Right hindlimb (tissue), 1 donor: ENCODE data around the gene NPHP1.
"Not testable (repeated sequence)": the region's sequence is repeated elsewhere in the genome, so short reads cannot be mapped to it uniquely, and the experiment has no call there.

Source experiments
- DNase-seq: peaks from one replicate; pipeline ENCODE4 v3.0.0-alpha.2; 2018

NPHP1 gene

DNA sequence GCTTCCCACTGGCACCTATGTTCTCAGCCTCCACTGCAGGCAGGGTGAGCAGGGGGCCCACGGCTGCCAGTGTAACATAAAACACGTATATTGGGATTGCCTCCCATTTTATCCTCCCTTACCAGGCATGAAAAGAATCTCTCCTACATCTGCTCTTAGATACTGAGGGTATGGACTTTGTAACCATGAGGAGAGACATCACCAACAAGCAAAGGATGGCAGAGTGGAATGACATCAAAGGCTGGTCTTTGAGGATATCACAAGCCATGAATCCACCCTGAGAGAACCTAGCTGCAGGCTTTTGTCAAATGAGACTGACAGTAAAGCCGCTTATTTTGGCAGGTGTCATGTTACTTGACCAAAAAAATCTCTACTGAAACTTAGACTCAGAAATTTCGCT is 7.4 kb downstream of the NPHP1 start:
- DNase-seq: no peak

DNA sequence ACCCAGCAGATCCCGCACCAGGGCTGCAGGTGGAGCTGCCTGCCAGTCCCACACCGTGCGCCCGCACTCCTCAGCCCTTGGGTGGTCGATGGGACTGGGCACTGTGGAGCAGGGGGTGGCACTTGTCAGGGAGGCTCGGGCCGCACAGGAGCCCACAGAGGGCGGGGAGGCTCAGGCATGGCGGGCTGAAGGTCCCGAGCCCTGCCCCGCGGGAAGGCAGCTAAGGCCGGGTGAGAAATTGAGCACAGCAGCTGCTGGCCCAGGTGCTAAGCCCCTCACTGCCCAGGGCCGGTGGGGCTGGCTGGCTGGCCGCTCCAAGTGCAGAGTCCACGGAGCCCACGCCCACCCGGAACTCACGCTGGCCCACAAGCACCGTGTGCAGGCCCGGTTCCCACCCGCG is 14.6 kb downstream of the NPHP1 start:
- not testable (repeated sequence) for DNase-seq

DNA sequence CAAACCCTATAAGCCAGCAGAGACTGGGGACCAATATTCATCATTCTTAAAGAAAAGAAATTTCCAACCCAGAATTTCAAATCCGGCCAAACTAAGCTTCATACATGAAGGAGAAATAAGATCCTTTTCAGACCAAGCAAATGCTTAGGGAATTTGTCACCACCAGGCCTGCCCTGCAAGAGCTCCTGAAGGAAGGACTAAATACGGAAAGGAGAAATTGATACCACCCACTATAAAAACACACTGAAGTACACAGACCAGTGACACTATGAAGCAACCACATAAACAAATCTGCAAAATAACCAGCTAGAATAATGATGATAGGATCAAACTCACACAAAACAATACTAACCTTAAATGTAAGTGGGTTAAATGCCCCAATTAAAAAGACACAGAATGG is 22.4 kb downstream of the NPHP1 start:
- DNase-seq: no peak

DNA sequence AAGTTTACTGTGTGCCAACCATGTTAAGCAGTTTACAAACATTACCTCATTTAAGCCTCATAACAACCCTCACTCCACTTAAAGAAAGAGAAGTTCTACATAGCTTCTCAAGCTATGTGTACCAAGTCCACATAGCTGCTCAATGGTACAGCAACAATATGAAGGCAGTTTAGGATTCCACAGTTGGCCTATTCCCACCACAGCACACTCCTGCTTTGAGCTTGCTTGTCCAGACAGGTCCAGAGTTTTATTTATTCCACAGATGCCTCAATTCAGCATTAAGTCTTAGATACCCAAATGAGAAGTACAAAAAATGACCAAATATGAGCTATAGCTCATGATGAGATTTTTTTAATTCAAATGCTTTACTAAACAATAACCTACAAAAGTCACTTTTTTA is 24.8 kb downstream of the NPHP1 start:
- DNase-seq: no peak

DNA sequence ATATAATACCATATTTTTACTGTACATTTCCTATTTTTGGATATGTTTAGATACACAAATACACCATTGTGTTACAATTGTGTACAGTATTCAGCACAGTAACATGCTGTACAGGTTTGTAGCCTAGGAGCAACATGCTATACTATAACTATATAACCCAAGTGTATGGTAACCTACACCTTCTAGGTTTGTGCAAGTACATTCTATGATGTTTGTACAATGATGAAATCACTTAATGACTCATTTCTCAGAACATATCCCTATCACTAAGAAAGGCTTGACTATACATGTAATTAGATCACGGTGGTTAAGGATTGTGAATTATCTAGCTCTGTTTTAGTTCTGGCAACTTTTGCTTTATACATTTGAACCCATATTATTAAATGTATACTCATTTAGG is 31.3 kb downstream of the NPHP1 start:
- DNase-seq: no peak

DNA sequence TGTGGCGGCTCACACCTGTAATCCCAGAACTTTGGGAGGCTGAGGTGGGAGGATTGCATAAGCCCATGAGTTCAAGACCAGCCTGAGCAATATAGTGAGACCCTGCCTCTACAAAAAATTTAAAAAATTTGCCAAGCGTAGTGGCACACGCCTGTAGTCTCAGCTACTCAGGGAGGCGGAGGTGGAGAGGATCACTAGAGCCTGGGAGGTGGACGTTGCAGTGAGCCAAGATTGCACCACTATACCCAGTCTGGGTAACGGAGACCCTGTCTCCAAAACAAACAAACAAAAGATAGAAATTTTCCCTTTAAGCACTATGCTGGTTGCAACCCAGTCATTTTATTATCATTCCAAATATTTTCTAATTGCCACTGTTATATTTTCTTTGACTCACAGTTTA is 32.3 kb downstream of the NPHP1 start:
- DNase-seq: no peak

DNA sequence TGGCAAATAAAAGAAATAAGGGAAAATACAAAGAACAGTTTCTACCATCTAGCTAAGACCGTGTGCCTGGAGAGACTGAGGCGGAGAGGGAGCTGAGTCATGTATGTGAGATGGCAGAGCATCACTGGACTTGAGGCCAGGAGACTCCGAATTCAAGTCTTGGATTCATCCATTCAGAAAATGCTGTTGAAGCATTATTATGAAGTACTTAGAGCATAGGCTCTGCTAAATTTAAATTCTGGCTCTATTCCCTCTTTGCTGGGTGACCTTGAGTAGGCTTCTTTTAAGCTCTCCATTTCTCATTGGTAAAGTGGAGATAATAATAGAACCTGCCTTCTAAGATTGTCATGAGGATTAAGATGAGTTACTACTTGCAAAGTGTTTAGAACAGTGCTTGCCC is 34.7 kb downstream of the NPHP1 start:
- no peak for DNase-seq

DNA sequence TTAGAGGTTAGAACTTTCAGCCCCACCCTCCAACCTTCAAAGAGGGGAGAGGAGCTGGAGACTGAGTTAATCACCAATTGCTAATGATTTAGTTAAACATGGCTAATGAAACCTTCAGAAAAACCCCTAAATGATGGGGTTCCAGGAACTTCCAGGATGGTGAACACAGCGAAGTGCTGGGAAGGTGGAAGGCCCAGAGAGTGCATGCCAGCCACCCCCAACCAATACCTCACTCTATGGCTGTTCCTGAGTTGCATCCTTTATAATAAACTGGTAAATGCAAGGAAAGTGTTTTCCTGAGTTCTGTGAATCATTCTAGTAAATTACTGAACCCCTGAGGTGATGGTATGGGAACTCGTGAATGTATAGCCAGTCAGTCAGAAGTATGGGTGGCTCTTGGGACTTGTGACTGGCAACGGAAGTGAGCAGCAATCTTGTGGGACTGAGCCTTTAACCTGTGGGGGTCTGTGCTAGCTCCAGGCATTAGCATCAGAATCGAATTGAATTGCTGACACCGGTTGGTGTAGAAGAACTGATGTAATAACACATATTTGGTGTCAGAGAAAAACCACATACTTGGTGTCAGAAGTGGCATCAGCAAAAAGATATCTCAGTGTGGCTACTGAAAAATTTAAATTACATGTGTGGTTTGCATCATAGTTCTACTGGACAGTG is 37.4 kb downstream of the NPHP1 start:
- DNase-seq: no peak

DNA sequence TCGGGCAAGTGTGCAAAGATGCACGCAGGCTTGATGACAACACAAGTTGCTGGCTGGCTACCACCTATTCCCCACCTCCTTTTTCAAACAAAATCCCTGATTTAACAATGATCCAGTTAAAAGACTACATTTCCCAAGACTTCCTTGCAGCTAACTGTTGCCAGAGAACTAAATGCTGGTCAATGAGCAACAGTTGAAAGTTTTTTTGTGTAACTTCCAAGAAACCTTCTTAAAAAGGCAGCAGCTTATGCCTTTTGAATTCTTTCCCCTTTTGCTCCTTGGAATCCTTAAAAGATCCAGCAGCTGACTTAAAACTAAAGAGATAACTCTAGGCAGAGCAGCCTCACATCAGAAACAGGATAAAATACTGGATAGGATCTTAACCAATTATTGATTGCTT is 38.5 kb downstream of the NPHP1 start:
- DNase-seq: no peak

DNA sequence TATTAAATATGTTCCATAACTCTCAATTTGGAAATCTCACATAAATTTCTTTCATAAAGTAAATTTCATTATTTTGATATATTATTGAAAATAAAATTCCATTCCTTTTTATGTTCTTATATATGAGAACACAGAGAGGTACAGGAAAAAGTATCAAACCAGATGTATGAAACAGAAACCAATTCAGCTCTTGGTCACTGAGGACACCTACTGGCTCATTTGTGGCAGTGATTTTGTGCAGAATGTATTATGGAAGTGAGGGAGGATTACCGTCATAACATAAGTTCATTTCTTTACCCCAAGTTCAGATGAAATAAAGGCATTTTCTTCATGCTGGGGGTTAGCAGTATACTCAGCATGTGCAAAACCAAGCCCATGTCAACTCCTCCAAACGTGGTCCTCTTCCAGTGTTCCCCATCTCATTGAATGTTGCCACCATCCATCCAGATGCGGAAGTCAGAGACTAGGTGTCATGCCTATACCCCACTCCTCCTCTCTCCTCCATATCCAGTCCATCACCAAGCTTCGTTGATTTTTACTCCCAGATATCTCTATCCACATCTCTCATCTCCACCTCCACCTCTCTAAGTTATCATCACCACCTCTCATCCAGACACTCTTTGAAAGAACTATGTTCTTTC is 47.5 kb downstream of the NPHP1 start:
- DNase-seq: peak; percentile 29

DNA sequence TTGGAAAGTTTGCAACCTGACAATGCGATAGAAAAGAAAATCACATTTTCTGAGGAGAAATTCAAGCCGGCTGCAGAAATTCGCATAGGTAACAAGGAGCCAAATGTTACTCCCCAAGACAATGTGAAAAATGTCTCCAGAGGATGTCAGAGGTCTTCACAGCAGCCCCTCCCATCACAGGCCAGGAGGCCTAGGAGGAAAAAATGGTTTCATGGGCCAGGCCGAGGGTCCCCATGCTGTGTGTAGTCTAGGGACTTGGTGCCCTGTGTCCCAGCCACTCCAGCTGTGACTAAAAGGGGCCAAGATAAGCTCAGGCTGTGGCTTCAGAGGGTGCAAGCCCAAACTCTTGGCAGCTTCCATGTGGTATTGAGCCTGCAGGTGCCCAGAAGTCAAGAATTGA is 50.0 kb downstream of the NPHP1 start:
- not testable (repeated sequence) for DNase-seq

DNA sequence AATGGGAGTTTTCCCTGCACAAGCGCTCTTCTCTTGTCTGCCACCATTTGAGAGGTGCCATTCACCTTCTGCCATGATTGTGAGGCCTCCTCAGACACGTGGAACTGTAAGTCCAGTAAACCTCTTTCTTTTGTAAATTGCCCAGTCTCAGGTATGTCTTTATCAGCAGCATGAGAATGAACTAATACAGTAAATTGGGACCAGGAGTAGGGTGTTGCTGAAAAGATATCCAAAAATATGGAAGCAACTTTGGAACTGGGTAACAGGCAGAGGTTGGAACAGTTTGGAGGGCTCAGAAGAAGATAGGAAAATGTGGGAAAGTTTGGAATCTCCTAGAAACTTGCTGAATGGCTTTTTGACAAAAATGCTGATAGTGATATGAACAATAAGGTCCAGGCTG is 50.6 kb downstream of the NPHP1 start:
- DNase-seq: not testable (repeated sequence)

DNA sequence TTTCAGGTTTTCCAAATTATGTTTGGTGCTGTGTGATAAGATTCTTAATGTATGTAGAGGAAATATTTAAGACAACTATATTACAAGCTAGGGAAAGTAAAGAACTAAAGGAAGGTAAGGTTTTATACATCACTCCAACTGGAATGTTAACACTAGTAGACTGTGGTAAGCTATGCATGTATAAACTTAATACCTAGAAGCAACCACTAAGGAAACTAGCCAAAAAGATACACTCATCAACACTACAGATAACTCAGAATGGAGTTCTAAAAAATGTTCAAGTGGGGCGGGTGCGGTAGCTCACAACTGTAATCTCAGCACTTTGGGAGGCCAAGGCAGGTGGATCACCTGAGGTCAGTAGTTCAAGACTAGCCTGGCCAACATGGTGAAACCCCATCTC is 51.4 kb downstream of the NPHP1 start:
- no peak for DNase-seq

DNA sequence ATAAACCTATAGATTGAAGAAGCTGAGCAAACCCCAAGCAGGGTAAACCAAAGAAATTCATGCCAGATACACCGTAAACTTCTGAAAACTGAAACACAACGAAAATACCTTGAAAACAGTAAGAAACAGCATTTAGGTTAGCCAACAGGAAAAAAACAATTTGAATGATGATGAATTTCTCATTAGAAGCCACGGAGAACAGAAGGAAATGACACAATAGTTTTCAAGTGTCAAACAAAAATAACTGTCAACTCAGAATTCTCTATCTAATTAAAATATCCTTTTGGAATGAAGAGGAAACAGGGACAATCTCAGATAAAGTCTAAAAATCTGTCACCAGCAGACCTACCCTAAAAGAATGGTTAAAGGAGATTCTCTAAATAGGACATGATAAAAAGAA is 51.9 kb downstream of the NPHP1 start:
- DNase-seq: no peak

DNA sequence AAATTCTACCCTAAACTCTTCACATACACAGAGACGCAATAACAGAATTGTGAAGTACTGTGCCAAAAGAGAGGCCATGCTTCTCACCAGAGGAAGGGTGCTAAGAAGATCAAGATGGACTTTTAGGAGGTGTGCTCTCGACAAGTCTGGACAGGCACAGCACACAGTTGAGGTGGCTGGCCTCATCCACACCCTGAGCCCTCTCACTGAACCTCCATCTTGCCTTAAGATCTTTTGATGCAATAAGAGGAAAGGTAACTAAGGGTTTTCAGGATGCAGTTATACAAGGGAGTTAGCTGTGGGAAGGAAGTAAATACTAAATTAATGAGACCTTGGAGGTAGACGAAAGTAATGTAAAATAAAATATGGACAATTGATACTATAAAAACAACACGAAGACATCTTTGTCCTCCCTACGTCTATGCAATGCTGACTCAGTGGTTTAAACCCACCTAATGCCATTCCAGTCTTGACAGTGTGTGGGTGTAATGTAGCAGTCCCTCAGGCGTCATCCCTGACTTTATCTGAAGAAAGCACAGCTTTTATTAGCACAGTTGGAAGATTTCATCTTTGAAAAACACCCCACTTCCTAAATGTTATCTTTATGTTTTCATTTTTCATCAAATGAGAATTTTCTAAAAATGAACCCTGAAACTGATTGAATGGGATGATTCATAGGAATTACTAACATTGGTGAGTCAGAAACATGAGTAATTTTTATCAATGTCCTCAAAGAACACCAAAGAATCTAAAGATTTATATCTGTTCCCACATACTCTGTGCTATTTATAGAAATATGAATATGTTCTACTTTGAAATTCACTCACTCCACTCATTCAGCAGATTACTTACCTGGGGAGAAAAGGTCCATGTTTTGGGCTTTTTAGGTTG is 55.2 kb downstream of the NPHP1 start:
- DNase-seq: no peak

DNA sequence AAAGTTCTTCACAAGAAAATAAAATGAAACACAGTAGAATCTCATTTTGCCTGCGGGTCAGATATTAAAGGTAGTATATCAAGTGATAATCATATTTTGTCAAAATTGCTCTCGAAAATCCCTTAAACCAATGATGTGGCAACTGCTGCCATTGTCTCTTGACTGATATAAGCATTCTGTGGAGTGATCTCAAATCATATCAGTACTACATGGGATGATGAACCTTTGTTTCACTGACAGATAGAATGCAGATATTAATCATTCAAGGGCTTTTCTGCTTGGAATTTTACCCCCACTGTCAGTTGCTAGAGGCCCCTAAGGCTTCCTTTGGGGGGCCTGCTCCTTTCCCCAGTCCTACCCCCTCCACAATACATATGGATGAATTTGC is 57.9 kb downstream of the NPHP1 start:
- DNase-seq: no peak

DNA sequence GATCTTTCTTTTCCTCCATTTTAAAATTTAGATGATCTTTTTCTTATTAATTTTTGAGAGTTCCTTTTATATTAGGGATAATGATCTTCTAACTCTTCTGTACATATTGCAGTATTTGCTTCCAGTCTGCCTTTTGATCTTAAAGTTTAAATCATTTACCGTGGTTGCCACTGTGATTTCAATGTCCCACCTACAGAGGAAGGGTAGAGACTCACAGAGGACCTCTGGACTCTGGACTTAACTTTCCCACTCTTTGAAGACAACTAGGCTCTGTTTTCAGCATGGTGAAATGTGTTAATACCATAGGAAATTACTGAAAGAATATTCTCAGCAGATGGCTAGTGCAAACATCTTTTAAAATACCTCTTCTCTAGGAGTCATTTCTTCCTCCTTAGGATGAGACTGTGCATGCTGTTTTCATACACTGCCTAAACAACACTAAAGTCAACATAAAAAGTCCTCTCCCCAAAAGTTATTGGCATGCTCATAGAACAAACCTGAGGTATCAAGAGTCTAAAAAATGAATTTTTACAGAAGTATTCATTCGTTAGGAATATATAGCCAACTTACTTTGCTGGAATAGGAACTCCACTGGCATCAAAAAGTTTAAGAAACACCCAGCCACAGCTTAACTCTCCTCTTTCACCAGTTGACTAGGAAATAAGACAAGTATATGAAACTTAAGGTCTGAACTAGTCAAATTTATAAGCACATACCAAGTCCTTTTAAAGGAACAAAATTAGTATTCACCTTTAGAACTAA is 58.4 kb downstream of the NPHP1 start:
- no peak for DNase-seq

DNA sequence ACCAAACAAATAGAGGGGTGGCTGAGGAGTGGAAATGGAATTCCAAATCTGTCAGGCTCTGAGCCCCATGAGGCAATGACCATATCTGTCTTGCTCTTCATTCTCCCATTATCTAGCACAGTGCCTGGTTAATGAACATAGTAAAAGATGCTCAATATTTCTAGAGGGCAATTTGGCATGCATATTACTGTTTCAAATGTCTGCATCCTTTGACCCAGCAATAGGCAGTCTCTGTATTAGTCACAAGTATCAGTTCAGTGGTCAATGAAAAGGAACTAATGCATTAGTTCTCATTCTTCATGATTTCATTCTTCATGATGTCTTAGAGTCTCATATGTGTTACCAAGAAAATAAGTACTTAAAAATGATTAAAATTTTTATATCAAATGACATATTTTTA is 60.8 kb downstream of the NPHP1 start:
- no peak for DNase-seq

DNA sequence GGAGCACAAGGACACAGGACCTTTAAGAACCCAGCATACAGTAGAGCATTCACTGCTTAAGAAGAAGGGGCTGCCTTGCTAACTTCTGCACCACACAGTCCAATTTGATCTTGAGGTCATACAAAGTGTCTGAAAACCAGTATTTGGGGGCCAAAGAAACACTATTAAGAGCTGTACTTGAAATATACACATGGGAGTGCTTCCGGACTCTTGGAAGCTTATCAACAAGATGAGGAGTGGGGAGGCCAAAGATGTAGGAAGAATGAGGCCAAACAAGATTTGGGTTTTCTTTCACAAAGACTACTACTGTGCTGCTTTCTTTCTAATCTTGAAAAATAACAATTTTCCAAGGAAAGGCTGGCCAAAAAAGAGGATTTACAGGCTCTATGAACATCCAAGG is 64.4 kb downstream of the NPHP1 start:
- DNase-seq: no peak

DNA sequence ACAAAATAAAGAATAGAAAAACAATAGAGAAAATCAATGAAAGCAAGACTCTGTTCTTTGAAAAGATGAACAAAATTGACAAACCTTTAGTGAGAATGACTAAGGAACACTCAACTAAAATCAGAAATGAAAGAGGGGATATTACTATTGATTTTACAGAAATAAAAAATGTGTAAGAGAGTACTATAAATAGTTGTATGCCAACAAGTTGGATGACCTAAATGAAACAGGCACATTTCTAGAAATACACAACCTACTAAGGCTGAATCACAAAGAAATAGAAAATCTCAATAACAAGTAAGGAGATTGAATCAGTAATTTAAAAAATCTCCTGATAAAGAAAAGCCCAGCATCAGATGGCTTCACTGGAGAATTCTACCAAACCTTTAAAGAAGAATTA is 70.8 kb downstream of the NPHP1 start:
- no peak for DNase-seq

DNA sequence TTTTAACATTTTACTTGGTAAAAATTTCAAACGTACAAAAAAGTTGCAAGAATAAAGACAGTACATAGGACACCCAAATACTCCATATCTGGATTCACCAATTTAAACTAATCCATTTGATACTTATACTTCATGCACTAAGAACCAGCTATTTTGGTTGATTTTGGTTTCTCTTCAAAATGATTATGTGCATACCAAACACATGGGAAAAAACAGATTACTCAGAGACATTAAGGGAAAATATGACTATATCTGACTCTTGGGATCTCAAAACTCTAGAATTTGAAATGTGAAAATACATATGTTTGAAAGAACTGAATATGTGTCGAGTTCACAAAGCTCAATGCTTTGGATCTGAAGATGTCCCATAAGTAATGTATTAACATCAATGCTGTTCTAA is 73.6 kb downstream of the NPHP1 start:
- no peak for DNase-seq

DNA sequence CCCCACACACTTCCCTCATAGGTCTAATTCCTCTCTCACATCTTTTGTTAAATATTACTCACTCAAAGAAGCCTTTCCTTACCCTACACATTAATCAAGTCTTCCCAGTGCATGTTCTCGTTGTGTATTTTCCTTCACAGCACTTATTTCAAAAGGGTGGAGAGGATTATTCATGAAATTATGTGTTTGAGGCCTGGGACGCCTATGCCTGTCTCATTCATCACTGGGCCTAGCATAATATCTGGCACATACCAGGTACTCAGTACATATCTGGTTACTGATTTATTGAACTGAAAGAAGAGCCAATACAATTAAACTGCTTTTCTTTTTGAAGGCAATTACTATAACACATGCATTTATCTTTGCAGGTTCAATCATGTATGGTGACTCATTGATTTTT is 74.1 kb downstream of the NPHP1 start:
- DNase-seq: no peak

DNA sequence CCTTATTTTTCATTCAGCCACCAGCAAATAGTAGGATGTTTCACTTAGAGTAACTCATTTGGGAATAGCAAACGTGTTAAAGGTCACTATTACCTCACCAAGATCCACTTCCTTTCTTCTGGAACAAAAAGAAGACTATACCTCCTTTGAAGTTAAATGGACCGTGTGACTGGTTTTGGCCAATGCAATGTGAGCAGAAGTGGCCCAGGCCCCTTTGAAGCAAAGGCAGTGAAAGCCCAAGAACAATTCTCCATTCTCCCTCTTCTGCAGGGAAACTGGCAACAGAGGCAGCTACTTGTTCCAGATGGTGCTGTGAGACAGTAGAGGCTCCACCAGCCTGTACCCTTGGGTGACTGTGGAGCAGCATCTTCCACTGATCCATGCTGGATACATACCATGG is 77.9 kb downstream of the NPHP1 start:
- DNase-seq: no peak
